Brain microvascular endothelial cell (primary cell): Measurements from ENCODE around the gene PMAIP1.

Source experiments
- DNase-seq: peaks from one replicate; pipeline ENCODE4 v3.0.0-alpha.2; 2020
- H3K27ac ChIP-seq: fragments of 250-450 bp; sonication (Bioruptor Pico); 2 replicates; pipeline ENCODE4 v1.5.1; 2020; ENCODE audit warnings: mild to moderate bottlenecking, moderate library complexity
- H3K27me3 ChIP-seq: fragments of 250-450 bp; sonication (Bioruptor Pico); replicated peaks from 2 replicates; pipeline ENCODE4 v1.5.1; 2020; ENCODE audit warnings: mild to moderate bottlenecking
- H3K36me3 ChIP-seq: fragments of 250-450 bp; sonication (Bioruptor Pico); replicated peaks from 2 replicates; pipeline ENCODE4 v1.5.1; 2020; ENCODE audit warnings: mild to moderate bottlenecking
- H3K4me3 ChIP-seq: 2 replicates; pipeline ENCODE4 v1.5.1; 2011; ENCODE audit warnings: low read depth, mild to moderate bottlenecking, control low read depth, low read length, moderate library complexity
- in situ Hi-C: cut with HindIII; loops from 2 replicates; pipeline ENCODE4 v1.10.0; 2017; ENCODE audit warnings: low sequenced_read_pairs, low pct_ligation_motif_present
- TF ChIP-seq, protein P1 (sequence below): IDR thresholded peaks from 2 replicates; pipeline ENCODE4 v1.5.1; 2011; ENCODE audit warnings: low read depth, mild to moderate bottlenecking, moderate library complexity, low read length, control low read depth, inconsistent platforms; ENCODE audit errors: missing control alignments

The PMAIP1 gene

DNA sequence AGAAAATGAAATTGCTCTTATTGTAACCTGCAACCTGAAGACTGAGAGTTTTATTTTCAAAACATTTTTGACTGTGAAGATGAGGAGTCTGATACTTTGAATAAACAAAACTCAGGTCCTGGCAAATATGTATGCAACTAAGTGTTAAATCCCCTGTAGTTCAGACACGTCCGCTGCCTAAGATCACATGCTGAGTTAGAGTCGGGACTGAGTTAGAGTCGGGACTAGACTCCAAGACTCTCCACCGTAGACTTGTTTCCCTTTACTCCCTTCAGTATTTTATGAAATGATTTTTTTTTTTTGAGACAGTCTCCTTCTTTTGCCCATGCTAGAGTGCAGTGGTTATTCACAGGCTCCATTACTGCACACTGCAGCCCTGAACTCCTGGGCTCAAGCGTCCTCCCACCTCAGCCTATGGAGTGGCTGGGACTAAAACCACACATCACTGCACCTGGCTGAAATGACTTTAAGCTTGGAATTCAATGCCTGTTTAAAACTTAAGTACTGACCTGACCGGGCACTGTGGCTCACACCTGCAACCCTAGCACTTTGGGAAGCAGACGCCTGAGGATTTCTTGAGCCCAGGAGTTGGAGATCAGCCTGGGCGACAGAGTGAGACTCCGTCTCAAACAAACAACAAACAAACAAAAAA is 28.0 kb upstream of the PMAIP1 start:
- H3K27ac ChIP-seq: no peak overlapping the region
- no peak for DNase-seq
- in situ Hi-C loops: no loop called here
- H3K36me3 ChIP-seq: no peaks in the 10 kb centered on the region
- no peak overlapping the region for H3K4me3 ChIP-seq
- TF ChIP-seq, protein P1, sequence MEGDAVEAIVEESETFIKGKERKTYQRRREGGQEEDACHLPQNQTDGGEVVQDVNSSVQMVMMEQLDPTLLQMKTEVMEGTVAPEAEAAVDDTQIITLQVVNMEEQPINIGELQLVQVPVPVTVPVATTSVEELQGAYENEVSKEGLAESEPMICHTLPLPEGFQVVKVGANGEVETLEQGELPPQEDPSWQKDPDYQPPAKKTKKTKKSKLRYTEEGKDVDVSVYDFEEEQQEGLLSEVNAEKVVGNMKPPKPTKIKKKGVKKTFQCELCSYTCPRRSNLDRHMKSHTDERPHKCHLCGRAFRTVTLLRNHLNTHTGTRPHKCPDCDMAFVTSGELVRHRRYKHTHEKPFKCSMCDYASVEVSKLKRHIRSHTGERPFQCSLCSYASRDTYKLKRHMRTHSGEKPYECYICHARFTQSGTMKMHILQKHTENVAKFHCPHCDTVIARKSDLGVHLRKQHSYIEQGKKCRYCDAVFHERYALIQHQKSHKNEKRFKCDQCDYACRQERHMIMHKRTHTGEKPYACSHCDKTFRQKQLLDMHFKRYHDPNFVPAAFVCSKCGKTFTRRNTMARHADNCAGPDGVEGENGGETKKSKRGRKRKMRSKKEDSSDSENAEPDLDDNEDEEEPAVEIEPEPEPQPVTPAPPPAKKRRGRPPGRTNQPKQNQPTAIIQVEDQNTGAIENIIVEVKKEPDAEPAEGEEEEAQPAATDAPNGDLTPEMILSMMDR: no peak
- no peaks in the 10 kb centered on the region for H3K27me3 ChIP-seq

DNA sequence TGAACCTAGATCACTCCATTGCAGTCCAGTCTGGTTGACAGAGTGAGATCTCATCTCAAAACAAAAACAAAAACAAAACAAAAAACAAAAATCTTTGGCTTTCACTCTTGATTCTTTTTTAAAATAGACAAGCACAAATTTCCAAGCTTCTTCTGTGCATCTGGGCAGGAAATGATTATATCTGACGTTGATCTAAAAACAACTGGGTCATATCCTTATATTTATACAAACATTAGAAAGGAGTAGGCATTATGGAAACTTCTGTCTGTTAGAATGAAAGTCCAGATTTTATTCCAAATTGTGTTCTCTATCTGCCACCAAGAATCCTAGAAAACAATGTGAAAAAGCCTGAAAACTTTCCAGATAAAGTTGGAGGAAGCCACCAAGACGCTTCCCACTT is 26.2 kb upstream of the PMAIP1 start:
- Histone ChIP-seq H3K27me3 (no peaks in the 10 kb centered on the region), H3K27ac (peak overlapping the region; percentile 91), H3K4me3 (no peak overlapping the region), H3K36me3 (no peaks in the 10 kb centered on the region)
- TF ChIP-seq, protein P1: no peak
- in situ Hi-C loops: no loop called here
- no peak for DNase-seq

DNA sequence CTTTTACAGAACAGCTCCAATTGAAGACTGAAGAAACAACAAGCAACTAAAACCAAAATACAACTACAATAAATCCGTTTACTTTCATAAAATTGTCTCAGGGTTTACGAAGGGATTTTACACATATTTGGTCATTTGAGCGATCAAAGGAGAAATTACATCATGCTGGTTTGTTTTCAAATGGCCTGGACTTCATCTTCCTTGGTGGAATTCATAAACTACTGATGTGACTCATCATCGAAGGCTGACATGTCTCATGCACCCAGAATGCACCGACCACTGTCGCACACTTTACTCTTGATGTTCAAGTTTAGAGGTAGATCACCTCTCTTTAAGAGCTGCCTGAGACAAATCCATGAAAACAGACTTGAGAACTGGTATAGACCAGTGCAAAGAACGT is 25.6 kb upstream of the PMAIP1 start:
- in situ Hi-C loops: no loop called here
- peak overlapping the region; percentile 91 for H3K27ac ChIP-seq
- TF ChIP-seq, protein P1: no peak
- H3K27me3 ChIP-seq: no peaks in the 10 kb centered on the region
- H3K36me3 ChIP-seq: no peaks in the 10 kb centered on the region
- no peak overlapping the region for H3K4me3 ChIP-seq
- DNase-seq: peak; percentile 92

DNA sequence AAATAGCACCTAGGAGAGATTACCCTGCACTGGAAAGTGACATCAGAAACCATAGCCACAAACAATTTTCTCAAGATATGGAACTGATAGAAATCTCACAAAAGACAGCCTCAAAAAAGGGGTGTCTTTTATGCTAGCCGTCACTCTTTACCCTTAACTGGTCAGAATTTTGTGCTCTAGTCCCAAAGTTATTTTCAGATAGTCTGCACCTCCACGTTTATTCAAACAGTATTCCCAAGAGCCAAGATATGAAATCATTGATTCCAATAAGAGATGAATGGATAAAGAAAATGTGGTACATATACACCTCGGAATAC is 23.5 kb upstream of the PMAIP1 start:
- TF ChIP-seq, protein P1: no peak
- Histone ChIP-seq H3K27ac (no peak overlapping the region), H3K36me3 (no peaks in the 10 kb centered on the region), H3K27me3 (no peaks in the 10 kb centered on the region), H3K4me3 (no peak overlapping the region)
- no peak for DNase-seq
- in situ Hi-C loops: no loop called here

DNA sequence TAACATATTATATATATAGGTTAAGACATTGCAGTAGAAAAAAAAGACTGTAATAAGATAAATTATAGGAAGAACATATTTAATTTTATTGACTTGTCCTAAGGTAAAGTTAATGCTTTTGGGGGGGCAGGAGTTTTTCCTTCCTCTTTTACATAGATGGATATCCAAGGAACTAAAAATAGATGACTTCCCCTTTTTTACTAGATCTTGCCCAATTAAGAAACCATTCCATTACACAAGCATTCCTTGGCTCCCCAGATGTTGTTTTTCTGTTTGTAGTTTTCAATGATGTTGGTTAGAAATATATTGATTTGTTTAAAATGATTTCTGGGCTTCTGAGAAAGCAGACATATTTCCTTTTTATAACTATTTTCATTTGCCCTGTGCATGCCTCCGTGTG is 22.4 kb upstream of the PMAIP1 start:
- no peaks in the 10 kb centered on the region for H3K36me3 ChIP-seq
- TF ChIP-seq, protein P1: no peak
- no peaks in the 10 kb centered on the region for H3K27me3 ChIP-seq
- H3K4me3 ChIP-seq: no peak overlapping the region
- H3K27ac ChIP-seq: no peak overlapping the region
- DNase-seq: no peak
- in situ Hi-C loops: no loop called here

DNA sequence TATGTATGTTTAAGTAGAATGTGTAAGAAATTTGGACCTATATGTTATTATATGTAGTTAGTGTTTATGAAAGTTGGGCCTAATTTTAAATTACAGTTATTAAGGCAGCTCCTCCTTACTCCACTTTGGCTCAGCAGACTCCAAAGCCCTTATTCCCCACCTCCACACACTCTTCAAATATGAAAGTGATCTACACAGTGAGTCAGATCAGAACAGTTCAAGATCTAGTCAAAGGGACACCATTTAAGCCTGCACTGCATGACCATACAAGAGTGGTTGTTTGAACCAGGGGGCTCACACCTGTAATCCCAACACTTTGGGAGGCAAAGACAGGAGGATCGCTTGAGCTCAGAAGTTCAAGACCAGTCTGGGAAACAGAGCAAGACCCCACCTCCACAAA is 21.2 kb upstream of the PMAIP1 start:
- Histone ChIP-seq H3K27me3 (no peaks in the 10 kb centered on the region), H3K36me3 (no peaks in the 10 kb centered on the region), H3K4me3 (no peak overlapping the region), H3K27ac (no peak overlapping the region)
- in situ Hi-C loops: no loop called here
- TF ChIP-seq, protein P1: no peak
- no peak for DNase-seq
